Ovary (tissue), 3 donors: ENCODE data around the gene RERG.

Experiments used
- POLR2A ChIP-seq: fragments of 450-650 bp; IDR thresholded peaks from one replicate; pipeline ENCODE4 v1.6.1; 2017; ENCODE audit warnings: antibody characterized with exemption, mild to moderate bottlenecking, moderate library complexity
- TF ChIP-seq, protein P1 (sequence below), 3 donors: fragments of 450-650 bp in 2 of 3; fragments of 200-600 bp in 1 of 3; IDR thresholded peaks; one replicate each; pipeline versions ENCODE4 v1.5.1 to v1.8.0; 2016 to 2022; ENCODE audit warnings: antibody characterized with exemption in 3 of 3, mild to moderate bottlenecking in 1 of 3
- donor health status: DM: no; HTN: no; CAD: no.

DNA sequence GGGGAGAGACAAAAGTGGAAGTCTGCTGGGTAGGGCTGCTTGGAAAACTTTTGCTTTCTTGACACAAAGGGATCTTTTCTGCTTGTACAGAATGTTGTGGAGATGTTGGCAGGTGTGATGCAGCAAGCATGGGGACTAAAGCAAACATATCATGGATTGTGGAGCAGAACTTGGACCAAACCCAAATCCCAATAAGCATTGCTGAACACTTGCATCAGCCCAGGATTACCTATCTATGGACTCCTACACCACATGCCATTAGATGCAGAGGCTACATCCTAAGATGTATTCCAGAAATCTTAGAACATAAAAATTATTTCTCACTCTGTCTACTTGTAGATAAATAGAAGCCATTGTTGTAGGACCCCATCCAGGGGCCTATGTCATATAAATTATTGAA, 44.7 kb upstream of the RERG start:
- TF ChIP-seq, protein P1, sequence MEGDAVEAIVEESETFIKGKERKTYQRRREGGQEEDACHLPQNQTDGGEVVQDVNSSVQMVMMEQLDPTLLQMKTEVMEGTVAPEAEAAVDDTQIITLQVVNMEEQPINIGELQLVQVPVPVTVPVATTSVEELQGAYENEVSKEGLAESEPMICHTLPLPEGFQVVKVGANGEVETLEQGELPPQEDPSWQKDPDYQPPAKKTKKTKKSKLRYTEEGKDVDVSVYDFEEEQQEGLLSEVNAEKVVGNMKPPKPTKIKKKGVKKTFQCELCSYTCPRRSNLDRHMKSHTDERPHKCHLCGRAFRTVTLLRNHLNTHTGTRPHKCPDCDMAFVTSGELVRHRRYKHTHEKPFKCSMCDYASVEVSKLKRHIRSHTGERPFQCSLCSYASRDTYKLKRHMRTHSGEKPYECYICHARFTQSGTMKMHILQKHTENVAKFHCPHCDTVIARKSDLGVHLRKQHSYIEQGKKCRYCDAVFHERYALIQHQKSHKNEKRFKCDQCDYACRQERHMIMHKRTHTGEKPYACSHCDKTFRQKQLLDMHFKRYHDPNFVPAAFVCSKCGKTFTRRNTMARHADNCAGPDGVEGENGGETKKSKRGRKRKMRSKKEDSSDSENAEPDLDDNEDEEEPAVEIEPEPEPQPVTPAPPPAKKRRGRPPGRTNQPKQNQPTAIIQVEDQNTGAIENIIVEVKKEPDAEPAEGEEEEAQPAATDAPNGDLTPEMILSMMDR (IDR thresholded peaks at IDR 0.05) = no peak
- TF ChIP-seq POLR2A = no peak
